Upper lobe of left lung (tissue), 4 donors: ENCODE data around the gene KLK15.

Experiments
- EP300 ChIP-seq, 4 donors: sonication (generic); formaldehyde crosslinking; IDR thresholded peaks; one replicate each; pipeline ENCODE4 v1.5.1; 2017; ENCODE audit warnings: antibody characterized with exemption in 4 of 4, control low read depth in 2 of 4
- POLR2A ChIP-seq, 4 donors: fragments of 450-650 bp; IDR thresholded peaks; one replicate each; pipeline ENCODE4 v1.5.1; 2016 to 2017; ENCODE audit warnings: antibody characterized with exemption in 4 of 4, mild to moderate bottlenecking in 2 of 4
- POLR2AphosphoS5 ChIP-seq, 2 donors: sonication (generic); formaldehyde crosslinking; IDR thresholded peaks; one replicate each; pipeline ENCODE4 v1.5.1; 2017; ENCODE audit warnings: antibody characterized with exemption in 2 of 2
- TF ChIP-seq, protein P1 (sequence below), 6 experiments: fragments of 450-650 bp in 4 of 6; fragments of 200-600 bp in 2 of 6; sonication (generic) in 2 of 6; IDR thresholded peaks; one replicate each; pipeline ENCODE4 v1.5.1; 2016 to 2019; ENCODE audit warnings: antibody characterized with exemption in 6 of 6

DNA sequence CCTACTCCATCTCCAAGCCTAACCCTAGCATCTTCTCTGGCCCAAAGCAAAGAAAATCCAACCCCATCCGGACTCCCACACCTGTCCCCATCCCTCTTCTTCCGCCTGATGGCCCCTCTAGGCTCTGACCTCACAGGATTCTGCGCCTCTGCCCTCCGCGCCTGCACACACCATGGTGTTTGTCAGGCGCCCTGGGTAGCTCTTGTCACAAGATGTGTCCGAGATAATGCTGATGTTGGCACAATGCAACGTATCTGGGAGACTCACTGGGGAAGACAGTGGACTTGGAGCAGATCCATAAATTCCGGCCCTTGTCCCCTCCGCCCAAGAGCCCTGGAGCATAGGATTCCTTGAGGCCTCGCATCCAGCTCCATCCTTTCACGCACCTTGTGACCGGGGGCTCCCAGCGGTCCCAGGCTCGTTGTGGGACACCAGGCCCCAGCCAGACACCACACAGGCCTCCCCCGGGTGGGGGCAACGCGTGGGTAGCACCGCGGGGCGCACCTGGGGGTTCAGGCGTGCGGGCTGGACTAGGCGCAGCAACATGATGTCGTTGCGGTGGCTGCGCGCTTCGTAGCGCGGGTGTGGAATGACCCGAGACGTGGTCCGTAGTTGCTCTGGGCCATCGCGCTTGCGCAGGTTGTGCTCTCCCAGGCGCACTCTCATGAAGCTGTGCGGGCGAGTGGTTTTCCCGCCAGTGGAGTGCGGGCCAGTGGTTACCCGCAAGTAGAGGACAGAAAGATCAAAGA lies 6.7 kb downstream of the KLK15 start:
- TF ChIP-seq, protein P1, sequence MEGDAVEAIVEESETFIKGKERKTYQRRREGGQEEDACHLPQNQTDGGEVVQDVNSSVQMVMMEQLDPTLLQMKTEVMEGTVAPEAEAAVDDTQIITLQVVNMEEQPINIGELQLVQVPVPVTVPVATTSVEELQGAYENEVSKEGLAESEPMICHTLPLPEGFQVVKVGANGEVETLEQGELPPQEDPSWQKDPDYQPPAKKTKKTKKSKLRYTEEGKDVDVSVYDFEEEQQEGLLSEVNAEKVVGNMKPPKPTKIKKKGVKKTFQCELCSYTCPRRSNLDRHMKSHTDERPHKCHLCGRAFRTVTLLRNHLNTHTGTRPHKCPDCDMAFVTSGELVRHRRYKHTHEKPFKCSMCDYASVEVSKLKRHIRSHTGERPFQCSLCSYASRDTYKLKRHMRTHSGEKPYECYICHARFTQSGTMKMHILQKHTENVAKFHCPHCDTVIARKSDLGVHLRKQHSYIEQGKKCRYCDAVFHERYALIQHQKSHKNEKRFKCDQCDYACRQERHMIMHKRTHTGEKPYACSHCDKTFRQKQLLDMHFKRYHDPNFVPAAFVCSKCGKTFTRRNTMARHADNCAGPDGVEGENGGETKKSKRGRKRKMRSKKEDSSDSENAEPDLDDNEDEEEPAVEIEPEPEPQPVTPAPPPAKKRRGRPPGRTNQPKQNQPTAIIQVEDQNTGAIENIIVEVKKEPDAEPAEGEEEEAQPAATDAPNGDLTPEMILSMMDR (IDR thresholded peaks at IDR 0.05) = no peak
- TF ChIP-seq POLR2AphosphoS5 (IDR thresholded peaks at IDR 0.05) (no peak), POLR2A (IDR thresholded peaks at IDR 0.05) (no peak), EP300 (IDR thresholded peaks at IDR 0.05) (no peak)
